Gastrocnemius medialis (tissue), 4 donors: Measurements from ENCODE around the gene PCDHB4. TPM values are rescaled to one million over a fixed set of nuclear protein-coding genes. Genes with fewer than 3 reads are reported as not detected.
"Not testable (repeated sequence)": the region's sequence is repeated elsewhere in the genome, so short reads cannot be mapped to it uniquely, and the experiment has no call there.

ENCODE experiments used
- ATAC-seq, 2 donors: fragments of 150-250 bp; one replicate each; pipeline ENCODE4 v1.9.1; 2016
- DNase-seq, 2 donors: peaks; one replicate each; pipeline ENCODE4 v3.0.0-alpha.2; 2019
- H3K27ac ChIP-seq, 4 donors: fragments of 200-600 bp; sonication (generic); 1 replicate in 1 of 4; 2 replicates in 3 of 4; pipeline ENCODE4 v1.5.1; 2016 to 2018; ENCODE audit warnings: mild to moderate bottlenecking in 2 of 4, moderate library complexity in 1 of 4
- H3K27me3 ChIP-seq, 3 donors: fragments of 200-600 bp; sonication (generic) in 2 of 3; 1 replicate in 1 of 3; 2 replicates in 2 of 3; pipeline versions ENCODE4 v1.5.1 to v1.6.0; 2016 to 2019; ENCODE audit warnings: mild to moderate bottlenecking in 1 of 3, moderate library complexity in 1 of 3
- H3K36me3 ChIP-seq, 2 donors: fragments of 200-600 bp; sonication (generic) in 1 of 2; one replicate each; pipeline ENCODE4 v1.5.1; 2017 to 2018
- H3K4me1 ChIP-seq, 2 donors: fragments of 200-600 bp; sonication (generic) in 1 of 2; one replicate each; pipeline ENCODE4 v1.5.1; 2016 to 2017; ENCODE audit warnings: mild to moderate bottlenecking in 2 of 2
- H3K4me3 ChIP-seq, 4 donors: fragments of 200-600 bp; sonication (generic) in 3 of 4; 1 replicate in 1 of 4; 2 replicates in 3 of 4; pipeline ENCODE4 v1.5.1; 2016 to 2019; ENCODE audit warnings: mild to moderate bottlenecking in 2 of 4
- H3K9me3 ChIP-seq, 3 donors: fragments of 200-600 bp; sonication (generic) in 2 of 3; 1 replicate in 1 of 3; 2 replicates in 2 of 3; pipeline ENCODE4 v1.5.1; 2016 to 2019
- POLR2A ChIP-seq, 2 donors: fragments of 450-650 bp; IDR thresholded peaks; one replicate each; pipeline ENCODE4 v1.6.1; 2017; ENCODE audit warnings: antibody characterized with exemption in 2 of 2, mild to moderate bottlenecking in 2 of 2, moderate library complexity in 2 of 2
- in situ Hi-C, 4 donors: fragments of 200-750 bp; cut with MboI; loops; one replicate each; pipeline versions ENCODE4 v1.15.0 to v1.8.0; 2017; ENCODE audit warnings: low sequenced_read_pairs in 4 of 4
- intact Hi-C: fragments of 100-400 bp; cut with DNase I; formaldehyde crosslinking; loops from one replicate; pipeline ENCODE4 v1.15.1; 2023; ENCODE audit warnings: low total_unique reads
- total RNA-seq, 4 donors: library from RNA; depleted of rRNA; stranded (reverse); fragments of >200 nt; gene quantifications; one replicate each; pipeline versions ENCODE4 v1.1.0 to v1.2.3, GENCODE V29; 2016
- TF ChIP-seq, protein P1 (sequence below), 5 experiments: fragments of 450-650 bp in 3 of 5; fragments of 200-600 bp in 2 of 5; sonication (generic) in 2 of 5; IDR thresholded peaks in 4 of 5; conservative IDR thresholded peaks in 1 of 5; 1 replicate in 4 of 5; 2 replicates in 1 of 5; pipeline ENCODE4 v1.5.1; 2016 to 2019; ENCODE audit warnings: antibody characterized with exemption in 5 of 5, mild to moderate bottlenecking in 3 of 5, moderate library complexity in 3 of 5

The PCDHB4 gene
- total RNA-seq, 4 donors from 2014 or later: 1.00 to 3.0 (median 1.8) TPM

DNA sequence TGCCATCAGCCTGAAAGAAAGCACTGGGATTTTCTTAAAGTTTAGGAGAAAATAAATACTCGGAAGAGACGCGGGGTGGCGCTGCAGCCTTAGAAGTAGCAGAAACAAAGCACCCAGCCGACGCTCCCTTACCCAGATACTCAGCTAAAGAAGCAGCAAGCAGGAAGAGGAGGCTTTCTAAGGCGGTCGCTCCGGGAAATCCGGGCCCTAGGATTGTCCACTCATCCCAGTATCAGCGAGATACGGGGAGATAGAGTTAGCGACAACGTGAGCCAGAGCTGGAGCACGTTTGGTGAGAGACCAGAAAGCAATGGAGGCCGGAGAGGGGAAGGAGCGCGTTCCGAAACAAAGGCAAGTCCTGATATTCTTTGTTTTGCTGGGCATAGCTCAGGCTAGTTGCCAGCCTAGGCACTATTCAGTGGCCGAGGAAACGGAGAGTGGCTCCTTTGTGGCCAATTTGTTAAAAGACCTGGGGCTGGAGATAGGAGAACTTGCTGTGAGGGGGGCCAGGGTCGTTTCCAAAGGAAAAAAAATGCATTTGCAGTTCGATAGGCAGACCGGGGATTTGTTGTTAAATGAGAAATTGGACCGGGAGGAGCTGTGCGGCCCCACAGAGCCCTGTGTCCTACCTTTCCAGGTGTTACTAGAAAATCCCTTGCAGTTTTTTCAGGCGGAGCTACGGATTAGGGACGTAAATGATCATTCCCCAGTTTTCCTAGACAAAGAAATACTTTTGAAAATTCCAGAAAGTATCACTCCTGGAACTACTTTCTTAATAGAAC is 26.9 kb upstream of the PCDHB4 start, which contains the start of gene PCDHB2:
TSS of gene PCDHB2 (plus strand) at position 135 of the 782 bp plus-strand sequence. CDS start at position 311, 176 bp downstream.
- H3K4me1 ChIP-seq: no peaks in the 10 kb centered on the region
- no peaks in the 10 kb centered on the region for H3K9me3 ChIP-seq
- no peak for ATAC-seq
- H3K27ac ChIP-seq: peak within 1 kb of the TSS in 1 of 4 donors; percentile 20
- in situ Hi-C loops (no loop called here), intact Hi-C loops (no loop called here)
- H3K36me3 ChIP-seq: no peaks in the 10 kb centered on the region
- H3K4me3 ChIP-seq: peak within 1 kb of the TSS; percentile 32 to 44 (median 36)
- DNase-seq: peak in 1 of 2 donors; percentile 18
- TF ChIP-seq, protein P1, sequence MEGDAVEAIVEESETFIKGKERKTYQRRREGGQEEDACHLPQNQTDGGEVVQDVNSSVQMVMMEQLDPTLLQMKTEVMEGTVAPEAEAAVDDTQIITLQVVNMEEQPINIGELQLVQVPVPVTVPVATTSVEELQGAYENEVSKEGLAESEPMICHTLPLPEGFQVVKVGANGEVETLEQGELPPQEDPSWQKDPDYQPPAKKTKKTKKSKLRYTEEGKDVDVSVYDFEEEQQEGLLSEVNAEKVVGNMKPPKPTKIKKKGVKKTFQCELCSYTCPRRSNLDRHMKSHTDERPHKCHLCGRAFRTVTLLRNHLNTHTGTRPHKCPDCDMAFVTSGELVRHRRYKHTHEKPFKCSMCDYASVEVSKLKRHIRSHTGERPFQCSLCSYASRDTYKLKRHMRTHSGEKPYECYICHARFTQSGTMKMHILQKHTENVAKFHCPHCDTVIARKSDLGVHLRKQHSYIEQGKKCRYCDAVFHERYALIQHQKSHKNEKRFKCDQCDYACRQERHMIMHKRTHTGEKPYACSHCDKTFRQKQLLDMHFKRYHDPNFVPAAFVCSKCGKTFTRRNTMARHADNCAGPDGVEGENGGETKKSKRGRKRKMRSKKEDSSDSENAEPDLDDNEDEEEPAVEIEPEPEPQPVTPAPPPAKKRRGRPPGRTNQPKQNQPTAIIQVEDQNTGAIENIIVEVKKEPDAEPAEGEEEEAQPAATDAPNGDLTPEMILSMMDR (IDR thresholded peaks at IDR 0.05 in 4 of 5, conservative IDR thresholded peaks at IDR 0.05 in 1 of 5): peak in 3 of 5 experiments; percentile 28 to 36 (median 32)
- no peak for TF ChIP-seq POLR2A (IDR thresholded peaks at IDR 0.05)
- peaks cover 0 to 14% (median 10%) of the 10 kb centered on the region in 3 donors for H3K27me3 ChIP-seq

DNA sequence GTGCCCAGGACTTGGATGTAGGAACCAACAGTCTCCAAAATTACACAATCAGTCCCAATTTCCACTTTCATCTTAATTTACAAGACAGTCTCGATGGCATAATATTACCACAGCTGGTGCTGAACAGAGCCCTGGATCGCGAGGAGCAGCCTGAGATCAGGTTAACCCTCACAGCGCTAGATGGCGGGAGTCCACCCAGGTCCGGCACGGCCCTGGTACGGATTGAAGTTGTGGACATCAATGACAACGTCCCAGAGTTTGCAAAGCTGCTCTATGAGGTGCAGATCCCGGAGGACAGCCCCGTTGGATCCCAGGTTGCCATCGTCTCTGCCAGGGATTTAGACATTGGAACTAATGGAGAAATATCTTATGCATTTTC is 26.4 kb upstream of the PCDHB4 start:
- Histone ChIP-seq H3K4me3 (peak overlapping the region in 2 of 4 donors; percentile 32 to 36), H3K27ac (no peak overlapping the region), H3K9me3 (no peaks in the 10 kb centered on the region), H3K4me1 (no peaks in the 10 kb centered on the region), H3K27me3 (peaks cover 0 to 14% (median 10%) of the 10 kb centered on the region in 3 donors), H3K36me3 (no peaks in the 10 kb centered on the region)
- in situ Hi-C loops (no loop called here), intact Hi-C loops (no loop called here)
- no peak for DNase-seq
- TF ChIP-seq, protein P1 (IDR thresholded peaks at IDR 0.05 in 4 of 5, conservative IDR thresholded peaks at IDR 0.05 in 1 of 5): no peak
- no peak for TF ChIP-seq POLR2A (IDR thresholded peaks at IDR 0.05)
- no peak for ATAC-seq

DNA sequence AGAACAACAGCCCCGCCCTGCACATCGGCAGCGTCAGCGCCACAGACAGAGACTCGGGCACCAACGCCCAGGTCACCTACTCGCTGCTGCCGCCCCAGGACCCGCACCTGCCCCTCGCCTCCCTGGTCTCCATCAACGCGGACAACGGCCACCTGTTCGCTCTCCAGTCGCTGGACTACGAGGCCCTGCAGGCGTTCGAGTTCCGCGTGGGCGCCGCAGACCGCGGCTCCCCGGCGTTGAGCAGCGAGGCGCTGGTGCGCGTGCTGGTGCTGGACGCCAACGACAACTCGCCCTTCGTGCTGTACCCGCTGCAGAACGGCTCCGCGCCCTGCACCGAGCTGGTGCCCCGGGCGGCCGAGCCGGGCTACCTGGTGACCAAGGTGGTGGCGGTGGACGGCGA is 25.4 kb upstream of the PCDHB4 start:
- H3K9me3 ChIP-seq, ATAC-seq, H3K4me1 ChIP-seq, H3K4me3 ChIP-seq, H3K27ac ChIP-seq, DNase-seq, in situ Hi-C loops, H3K36me3 ChIP-seq, intact Hi-C loops: not testable (repeated sequence)
- peaks cover 0 to 17% (median 10%) of the 10 kb centered on the region in 3 donors for H3K27me3 ChIP-seq

DNA sequence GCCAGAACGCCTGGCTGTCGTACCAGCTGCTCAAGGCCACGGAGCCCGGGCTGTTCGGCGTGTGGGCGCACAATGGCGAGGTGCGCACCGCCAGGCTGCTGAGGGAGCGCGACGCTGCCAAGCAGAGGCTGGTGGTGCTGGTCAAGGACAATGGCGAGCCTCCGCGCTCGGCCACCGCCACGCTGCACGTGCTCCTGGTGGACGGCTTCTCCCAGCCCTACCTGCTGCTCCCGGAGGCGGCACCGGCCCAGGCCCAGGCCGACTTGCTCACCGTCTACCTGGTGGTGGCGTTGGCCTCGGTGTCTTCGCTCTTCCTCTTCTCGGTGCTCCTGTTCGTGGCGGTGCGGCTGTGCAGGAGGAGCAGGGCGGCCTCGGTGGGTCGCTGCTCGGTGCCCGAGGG is 25.0 kb upstream of the PCDHB4 start:
- ATAC-seq, H3K9me3 ChIP-seq, H3K4me3 ChIP-seq, H3K4me1 ChIP-seq, DNase-seq, H3K27ac ChIP-seq, in situ Hi-C loops, intact Hi-C loops, H3K36me3 ChIP-seq: not testable (repeated sequence)
- H3K27me3 ChIP-seq: peaks cover 0 to 13% (median 10%) of the 10 kb centered on the region in 3 donors

DNA sequence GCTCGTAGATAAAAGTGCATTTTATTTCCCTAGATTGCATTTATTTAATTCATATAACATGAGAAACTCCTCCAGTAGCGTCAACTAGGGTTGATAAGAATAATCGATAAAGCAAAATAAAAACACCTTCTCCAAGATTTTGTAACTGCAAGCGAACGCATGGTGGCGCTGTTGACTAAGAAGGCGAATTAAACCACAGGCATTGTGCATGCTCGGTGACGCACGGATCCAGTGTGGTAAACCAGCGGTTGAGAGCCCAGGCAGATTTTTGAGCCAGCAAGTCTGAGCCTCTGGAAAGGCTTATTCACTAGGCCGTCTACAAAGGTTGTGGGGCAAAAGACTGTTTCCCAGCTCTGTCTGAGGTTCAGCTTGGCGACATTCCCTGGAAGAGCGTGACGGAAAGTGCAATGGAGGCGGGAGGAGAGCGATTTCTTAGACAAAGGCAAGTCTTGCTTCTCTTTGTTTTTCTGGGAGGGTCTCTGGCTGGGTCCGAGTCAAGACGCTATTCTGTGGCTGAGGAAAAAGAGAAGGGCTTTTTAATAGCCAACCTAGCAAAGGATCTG is 21.3 kb upstream of the PCDHB4 start, which contains the start of gene PCDHB3:
TSS of gene PCDHB3 (plus strand) at position 231 of the 563 bp plus-strand sequence. CDS start at position 408, 177 bp downstream.
- Histone ChIP-seq H3K27me3 (peaks cover 0 to 6% (median 0%) of the 10 kb centered on the region in 3 donors), H3K4me1 (no peaks in the 10 kb centered on the region), H3K4me3 (peak within 1 kb of the TSS; percentile 13 to 42 (median 26)), H3K27ac (peak within 1 kb of the TSS in 2 of 4 donors; percentile 17 to 39), H3K9me3 (peaks cover 0 to 4% (median 0%) of the 10 kb centered on the region in 3 donors), H3K36me3 (no peaks in the 10 kb centered on the region)
- ATAC-seq (no peak), DNase-seq (no peak)
- in situ Hi-C loops: no loop called here
- intact Hi-C loops: no loop called here
- TF ChIP-seq, protein P1 (IDR thresholded peaks at IDR 0.05 in 4 of 5, conservative IDR thresholded peaks at IDR 0.05 in 1 of 5): peak in 2 of 5 experiments; percentile 39 to 49
- TF ChIP-seq POLR2A (IDR thresholded peaks at IDR 0.05): no peak
